ENCODE measurements around the gene SLC5A10.

DNA sequence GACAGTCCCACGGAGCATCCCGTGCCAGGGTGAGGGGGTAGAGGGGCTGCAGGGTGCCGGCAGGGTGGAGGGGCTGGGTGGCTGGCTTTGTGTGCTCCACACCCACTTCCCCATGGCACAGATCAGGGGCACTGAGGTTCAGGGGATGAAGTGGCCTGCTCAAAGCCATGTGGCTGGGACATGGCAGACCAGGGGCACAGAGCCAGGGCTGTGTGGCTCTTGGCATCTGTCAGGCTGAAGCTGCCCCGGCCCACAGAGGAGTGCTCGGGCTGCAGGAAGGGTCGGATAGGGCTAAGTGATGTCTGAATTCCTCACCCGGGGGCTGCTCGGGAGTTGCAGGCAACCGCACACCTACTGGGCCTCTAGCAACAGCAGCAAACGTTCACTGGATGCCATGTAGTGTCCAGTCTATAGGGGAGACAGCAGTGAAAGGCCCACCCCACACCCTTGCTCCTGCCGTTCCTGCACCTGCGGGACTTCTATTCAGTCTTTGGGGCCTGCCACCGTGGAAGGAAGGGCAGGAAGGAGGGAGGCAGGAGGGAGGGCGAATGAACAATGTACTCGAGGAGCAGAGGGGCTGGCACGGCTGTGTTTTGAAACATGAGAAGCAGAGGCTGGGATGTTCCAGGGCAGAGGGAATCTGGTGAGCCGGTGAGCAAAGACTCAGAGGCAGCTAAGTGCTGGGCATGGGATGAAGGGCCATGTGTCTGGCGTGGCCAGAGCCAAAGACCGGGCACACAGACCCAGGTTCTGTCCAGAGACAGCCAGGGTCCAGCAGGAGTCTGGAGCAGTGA, 15.1 kb downstream of the SLC5A10 start:
- TF ChIP-seq, protein P1, sequence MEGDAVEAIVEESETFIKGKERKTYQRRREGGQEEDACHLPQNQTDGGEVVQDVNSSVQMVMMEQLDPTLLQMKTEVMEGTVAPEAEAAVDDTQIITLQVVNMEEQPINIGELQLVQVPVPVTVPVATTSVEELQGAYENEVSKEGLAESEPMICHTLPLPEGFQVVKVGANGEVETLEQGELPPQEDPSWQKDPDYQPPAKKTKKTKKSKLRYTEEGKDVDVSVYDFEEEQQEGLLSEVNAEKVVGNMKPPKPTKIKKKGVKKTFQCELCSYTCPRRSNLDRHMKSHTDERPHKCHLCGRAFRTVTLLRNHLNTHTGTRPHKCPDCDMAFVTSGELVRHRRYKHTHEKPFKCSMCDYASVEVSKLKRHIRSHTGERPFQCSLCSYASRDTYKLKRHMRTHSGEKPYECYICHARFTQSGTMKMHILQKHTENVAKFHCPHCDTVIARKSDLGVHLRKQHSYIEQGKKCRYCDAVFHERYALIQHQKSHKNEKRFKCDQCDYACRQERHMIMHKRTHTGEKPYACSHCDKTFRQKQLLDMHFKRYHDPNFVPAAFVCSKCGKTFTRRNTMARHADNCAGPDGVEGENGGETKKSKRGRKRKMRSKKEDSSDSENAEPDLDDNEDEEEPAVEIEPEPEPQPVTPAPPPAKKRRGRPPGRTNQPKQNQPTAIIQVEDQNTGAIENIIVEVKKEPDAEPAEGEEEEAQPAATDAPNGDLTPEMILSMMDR (optimal IDR thresholded peaks at IDR 0.05 in 1 of 3, IDR thresholded peaks at IDR 0.05 in 1 of 3, conservative IDR thresholded peaks at IDR 0.05 in 1 of 3; ENCODE audit: extremely low read depth in 1 of 3, insufficient read depth in 2 of 3, low read length in 3 of 3), result no peak
- no peak for TF ChIP-seq EZH2 (IDR thresholded peaks at IDR 0.05; ENCODE audit: low read length)

All from keratinocyte (primary cell).